Erythroblast (primary cell): ENCODE results near the gene CALN1.

Experiments
- GATA1 ChIP-seq: IDR thresholded peaks from 2 replicates; pipeline ENCODE4 v1.6.1; 2011; ENCODE audit warnings: low read depth, mild to moderate bottlenecking, control low read depth, low read length, moderate library complexity
- POLR2A ChIP-seq: IDR thresholded peaks from 2 replicates; pipeline ENCODE4 v1.6.1; 2011; ENCODE audit warnings: mild to moderate bottlenecking, low read length

GRCh38 chr7:71733107-71733870 is 678.8 kb downstream of the CALN1 start:
- TF ChIP-seq POLR2A (no peak), GATA1 (no peak)
